Ovary (tissue), 3 donors: ENCODE data around the gene CGB1.

Experiments
- CTCF ChIP-seq, 3 donors: fragments of 450-650 bp in 2 of 3; fragments of 200-600 bp in 1 of 3; IDR thresholded peaks; one replicate each; pipeline versions ENCODE4 v1.5.1 to v1.8.0; 2016 to 2022; ENCODE audit warnings: antibody characterized with exemption in 3 of 3, mild to moderate bottlenecking in 1 of 3
- EP300 ChIP-seq: sonication (generic); formaldehyde crosslinking; IDR thresholded peaks from one replicate; pipeline ENCODE4 v1.6.1; 2017; ENCODE audit warnings: antibody characterized with exemption
- POLR2A ChIP-seq: fragments of 450-650 bp; IDR thresholded peaks from one replicate; pipeline ENCODE4 v1.6.1; 2017; ENCODE audit warnings: antibody characterized with exemption, mild to moderate bottlenecking, moderate library complexity
- donor health status: DM: no; HTN: no; CAD: no.

GRCh38 chr19:49071860-49072547, 35.3 kb upstream of the CGB1 start:
- no peak for TF ChIP-seq POLR2A
- no peak for TF ChIP-seq CTCF (IDR thresholded peaks at IDR 0.05)
- no peak for TF ChIP-seq EP300
